PFSK-1 (cell line): Measurements from ENCODE around the gene SAMD9L.

ENCODE experiments used
- POLR2AphosphoS5 ChIP-seq: IDR thresholded peaks from 2 replicates; pipeline ENCODE4 v1.6.1; 2012; ENCODE audit warnings: low read depth, mild to moderate bottlenecking, control low read depth, low read length, moderate library complexity
- REST ChIP-seq, 2 experiments: IDR thresholded peaks; 2 replicates each; pipeline versions ENCODE4 v1.6.1 to v1.8.0; 2011 to 2012; ENCODE audit warnings: low read depth in 2 of 2, low read length in 2 of 2, control low read depth in 1 of 2, inconsistent platforms in 1 of 2, mild to moderate bottlenecking in 1 of 2, moderate library complexity in 1 of 2; ENCODE audit not compliant: insufficient read depth in 1 of 2
- SIN3A ChIP-seq: IDR thresholded peaks from 2 replicates; pipeline ENCODE4 v1.6.1; 2012; ENCODE audit warnings: mild to moderate bottlenecking, low read length, moderate library complexity, borderline replicate concordance; ENCODE audit not compliant: insufficient read depth
- TAF1 ChIP-seq: IDR thresholded peaks from 2 replicates; pipeline ENCODE4 v1.6.1; 2012; ENCODE audit warnings: low read length, control low read depth, borderline replicate concordance; ENCODE audit not compliant: insufficient read depth

DNA sequence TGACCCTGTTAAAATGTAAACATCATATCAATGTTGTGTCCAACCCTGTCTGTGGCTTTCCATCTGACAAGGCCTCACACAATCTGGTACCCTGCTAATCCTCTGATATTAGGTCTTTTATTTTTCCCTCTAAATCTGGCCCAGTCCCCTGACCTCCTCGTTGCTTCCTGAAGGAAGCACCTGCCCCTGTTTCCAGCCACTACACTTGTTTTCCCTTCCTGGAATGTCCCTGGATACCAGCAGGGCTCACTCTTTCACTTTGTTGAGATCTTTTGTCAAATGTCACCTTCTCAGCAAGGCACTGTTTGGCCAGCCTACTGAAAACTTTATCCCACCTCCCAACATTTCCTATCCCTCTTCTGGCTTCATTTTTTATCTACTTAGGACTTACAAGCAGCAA lies 2.1 kb downstream of the SAMD9L start:
- TF ChIP-seq POLR2AphosphoS5 (no peak), REST (IDR thresholded peaks at IDR 0.05; ENCODE audit: insufficient read depth in 1 of 2, low read depth in 2 of 2, low read length in 2 of 2) (no peak), SIN3A (no peak), TAF1 (no peak)
